ENCODE data around the gene SYT8. TPM values are rescaled to one million over a fixed set of nuclear protein-coding genes. Genes with fewer than 3 reads are reported as not detected.
A peak's percentile ranks its signal among the peaks of the same experiment; 100 is the strongest.

SYT8 gene
- total and polyA plus RNA-seq, 2 experiments from 2014 or later: not detected

- no peaks in the 10 kb centered on the region for H3K36me3 ChIP-seq (ENCODE audit: low read depth)
- no peaks in the 10 kb centered on the region for H3K9me3 ChIP-seq (ENCODE audit: low read depth)
- H4K20me1 ChIP-seq (ENCODE audit: insufficient read depth): no peaks in the 10 kb centered on the region
- H3K27ac ChIP-seq: no peak overlapping the region
- peaks cover 27% of the 10 kb centered on the region for H3K4me1 ChIP-seq (ENCODE audit: insufficient read depth)
- no peak overlapping the region for H3K4me3 ChIP-seq
- no peaks in the 10 kb centered on the region; the same call in 1 of the 2 replicates for H3K27me3 ChIP-seq (replicated peaks; ENCODE audit: insufficient read depth)
- TF ChIP-seq EZH2phosphoT487 (IDR thresholded peaks at IDR 0.05; ENCODE audit: insufficient read depth, low read depth) (no peak), EZH2 (IDR thresholded peaks at IDR 0.05; ENCODE audit: insufficient read depth, poor library complexity, severe bottlenecking) (no peak)
- no peaks in the 10 kb centered on the region for H3F3A ChIP-seq (ENCODE audit: insufficient read depth)
- H2AFZ ChIP-seq: no peak overlapping the region
- DNase-seq: no peak
- in situ Hi-C loops (cut with MboI): no loop called here
- H3K9ac ChIP-seq: no peak overlapping the region; the same call in 1 of the 2 replicates
- H3K4me2 ChIP-seq (ENCODE audit: unreplicated experiment): no peak overlapping the region
- H3K79me2 ChIP-seq (ENCODE audit: insufficient read depth): no peaks in the 10 kb centered on the region
- 81 to 86% methylated on average over 28 to 31 of the region's 33 CpGs for WGBS, 2 experiments (ENCODE audit: low coverage in 1 of 2, low lambda C conversion rate in 2 of 2, missing lambda C conversion rate in 2 of 2)
- H3K9me2 ChIP-seq (ENCODE audit: insufficient read depth): no peaks in the 10 kb centered on the region
Measured at GRCh38 chr11:1825785-1826451, 8.9 kb upstream of the SYT8 start.

DNA sequence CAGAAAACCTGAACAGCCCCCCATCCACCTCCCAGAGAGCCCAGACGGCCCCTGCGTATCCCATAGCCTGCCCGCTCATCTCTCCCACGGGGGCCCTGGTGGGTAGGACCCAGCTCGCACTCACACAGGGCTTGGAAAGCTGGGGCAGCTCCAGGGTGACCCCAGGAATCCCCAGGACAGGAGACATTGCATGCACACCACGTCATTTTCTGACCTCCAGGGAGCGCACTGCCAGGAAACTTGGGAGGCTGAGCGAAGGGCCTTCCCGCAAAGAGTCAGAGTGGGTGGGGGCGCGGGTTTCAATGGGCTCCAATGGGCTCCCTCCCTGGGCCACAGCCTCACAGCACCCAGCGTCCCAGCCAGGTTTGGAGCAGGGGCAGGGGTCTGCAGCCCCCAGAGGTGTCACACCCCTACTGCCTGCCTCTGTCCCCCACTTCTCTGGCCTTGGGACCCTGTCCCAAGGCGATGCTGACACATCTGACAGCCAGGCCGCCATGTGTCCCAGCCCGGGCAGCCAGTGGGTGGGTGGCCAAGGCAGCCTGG is 8.2 kb upstream of the SYT8 start:
- H3K27ac ChIP-seq: peak overlapping the region; percentile 42; the same call in 1 of the 2 replicates
- peak overlapping the region; percentile 13 for H3K4me2 ChIP-seq (ENCODE audit: unreplicated experiment)
- peak overlapping the region; percentile 50; the same call in 1 of the 2 replicates for H3K9ac ChIP-seq

DNA sequence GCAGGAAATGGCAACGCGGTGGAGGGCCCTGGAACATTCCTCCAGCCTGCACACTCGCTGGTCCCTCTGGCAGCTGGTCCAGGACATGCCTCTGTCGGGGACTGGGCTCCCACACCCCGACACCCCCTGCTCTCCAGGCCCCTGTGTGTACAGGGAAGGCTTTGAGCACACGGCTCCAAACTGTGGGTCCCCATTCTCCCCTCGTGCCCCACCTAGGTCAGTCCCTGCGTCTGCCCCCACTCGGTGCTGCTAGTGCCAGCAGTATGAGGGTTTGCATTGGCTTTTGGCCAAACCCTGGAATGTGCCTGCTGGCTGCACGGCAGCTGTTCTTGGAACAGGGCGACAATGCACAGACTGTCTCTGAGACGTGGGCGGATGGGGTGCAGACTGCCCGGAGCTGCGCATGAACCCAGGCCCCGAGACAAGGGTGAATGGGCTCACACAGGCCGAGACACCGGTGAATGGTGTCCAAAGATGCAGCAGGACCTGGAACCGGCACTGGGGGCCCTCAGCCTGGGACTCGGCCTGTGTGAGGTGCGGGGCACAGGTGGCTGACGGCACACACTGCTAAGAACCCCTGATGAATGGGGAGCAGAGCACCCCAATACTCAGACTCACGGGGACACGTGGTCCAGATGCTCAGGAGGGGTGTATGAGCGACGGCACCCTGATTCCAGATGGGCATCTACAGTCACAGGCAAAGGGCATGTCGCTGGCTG is 7.5 kb upstream of the SYT8 start:
- no peak for TF ChIP-seq EZH2 (IDR thresholded peaks at IDR 0.05; ENCODE audit: insufficient read depth, poor library complexity, severe bottlenecking)
- TF ChIP-seq EZH2phosphoT487 (IDR thresholded peaks at IDR 0.05; ENCODE audit: insufficient read depth, low read depth): no peak
- Histone ChIP-seq H4K20me1 (ENCODE audit: insufficient read depth) (no peaks in the 10 kb centered on the region), H3K79me2 (ENCODE audit: insufficient read depth) (no peaks in the 10 kb centered on the region), H2AFZ (0 out of 2 replicates have a peak overlapping the region, but pooled peaks have one; percentile 0), H3K4me3 (peak overlapping the region; percentile 17; the same call in 1 of the 2 replicates), H3K9ac (peak overlapping the region; percentile 50; the same call in 1 of the 2 replicates), H3K27ac (peak overlapping the region; percentile 42; the same call in 1 of the 2 replicates), H3K4me2 (ENCODE audit: unreplicated experiment) (peak overlapping the region; percentile 13), H3F3A (ENCODE audit: insufficient read depth) (no peaks in the 10 kb centered on the region), H3K9me3 (ENCODE audit: low read depth) (no peaks in the 10 kb centered on the region), H3K4me1 (ENCODE audit: insufficient read depth) (peaks cover 27% of the 10 kb centered on the region), H3K9me2 (ENCODE audit: insufficient read depth) (no peaks in the 10 kb centered on the region), H3K27me3 (replicated peaks; ENCODE audit: insufficient read depth) (no peaks in the 10 kb centered on the region; the same call in 1 of the 2 replicates), H3K36me3 (ENCODE audit: low read depth) (no peaks in the 10 kb centered on the region)
- 26 to 27% methylated on average over 26 to 27 of the region's 27 CpGs for WGBS, 2 experiments (ENCODE audit: low coverage in 1 of 2, low lambda C conversion rate in 2 of 2, missing lambda C conversion rate in 2 of 2)
- DNase-seq: peak; percentile 88
- in situ Hi-C loops (cut with MboI): no loop called here

More for the DNA sequence above, 8.2 kb upstream of the SYT8 start:
- Histone ChIP-seq H3K36me3 (ENCODE audit: low read depth) (no peaks in the 10 kb centered on the region), H3K79me2 (ENCODE audit: insufficient read depth) (no peaks in the 10 kb centered on the region), H3F3A (ENCODE audit: insufficient read depth) (no peaks in the 10 kb centered on the region), H3K9me3 (ENCODE audit: low read depth) (no peaks in the 10 kb centered on the region), H3K27me3 (replicated peaks; ENCODE audit: insufficient read depth) (no peaks in the 10 kb centered on the region; the same call in 1 of the 2 replicates), H3K4me3 (peak overlapping the region; percentile 17; the same call in 1 of the 2 replicates), H2AFZ (0 out of 2 replicates have a peak overlapping the region, but pooled peaks have one; percentile 0), H3K4me1 (ENCODE audit: insufficient read depth) (peaks cover 27% of the 10 kb centered on the region), H4K20me1 (ENCODE audit: insufficient read depth) (no peaks in the 10 kb centered on the region), H3K9me2 (ENCODE audit: insufficient read depth) (no peaks in the 10 kb centered on the region)
- TF ChIP-seq EZH2phosphoT487 (IDR thresholded peaks at IDR 0.05; ENCODE audit: insufficient read depth, low read depth) (no peak), EZH2 (IDR thresholded peaks at IDR 0.05; ENCODE audit: insufficient read depth, poor library complexity, severe bottlenecking) (no peak)
- peak; percentile 81 for DNase-seq
- WGBS, 2 experiments (ENCODE audit: low coverage in 1 of 2, low lambda C conversion rate in 2 of 2, missing lambda C conversion rate in 2 of 2): 23 to 25% methylated on average over 15 of the region's 15 CpGs
- in situ Hi-C loops (cut with MboI): no loop called here

GRCh38 chr11:1827931-1828330 is 6.9 kb upstream of the SYT8 start:
- H3K27me3 ChIP-seq (replicated peaks; ENCODE audit: insufficient read depth): no peaks in the 10 kb centered on the region; the same call in 1 of the 2 replicates
- TF ChIP-seq EZH2phosphoT487 (IDR thresholded peaks at IDR 0.05; ENCODE audit: insufficient read depth, low read depth) (no peak), EZH2 (IDR thresholded peaks at IDR 0.05; ENCODE audit: insufficient read depth, poor library complexity, severe bottlenecking) (no peak)
- DNase-seq: no peak
- H2AFZ ChIP-seq: no peak overlapping the region
- in situ Hi-C loops (cut with MboI): no loop called here
- H3K36me3 ChIP-seq (ENCODE audit: low read depth): no peaks in the 10 kb centered on the region
- H3K4me3 ChIP-seq: no peak overlapping the region
- peaks cover 27% of the 10 kb centered on the region for H3K4me1 ChIP-seq (ENCODE audit: insufficient read depth)
- H3K27ac ChIP-seq: no peak overlapping the region
- H4K20me1 ChIP-seq (ENCODE audit: insufficient read depth): no peaks in the 10 kb centered on the region
- 64 to 67% methylated on average over 16 to 19 of the region's 19 CpGs for WGBS, 2 experiments (ENCODE audit: low coverage in 1 of 2, low lambda C conversion rate in 2 of 2, missing lambda C conversion rate in 2 of 2)
- H3K79me2 ChIP-seq (ENCODE audit: insufficient read depth): no peaks in the 10 kb centered on the region
- H3K9ac ChIP-seq: no peak overlapping the region
- no peaks in the 10 kb centered on the region for H3K9me2 ChIP-seq (ENCODE audit: insufficient read depth)
- H3K4me2 ChIP-seq (ENCODE audit: unreplicated experiment): no peak overlapping the region
- no peaks in the 10 kb centered on the region for H3F3A ChIP-seq (ENCODE audit: insufficient read depth)
- H3K9me3 ChIP-seq (ENCODE audit: low read depth): no peaks in the 10 kb centered on the region

Data from GM23248 (cell line).